Measurements from ENCODE around the gene C22orf15. TPM values are rescaled to one million over a fixed set of nuclear protein-coding genes. Genes with fewer than 3 reads are reported as not detected.

Gene C22orf15
- total RNA-seq, 1 experiment from 2014 or later = not detected

DNA sequence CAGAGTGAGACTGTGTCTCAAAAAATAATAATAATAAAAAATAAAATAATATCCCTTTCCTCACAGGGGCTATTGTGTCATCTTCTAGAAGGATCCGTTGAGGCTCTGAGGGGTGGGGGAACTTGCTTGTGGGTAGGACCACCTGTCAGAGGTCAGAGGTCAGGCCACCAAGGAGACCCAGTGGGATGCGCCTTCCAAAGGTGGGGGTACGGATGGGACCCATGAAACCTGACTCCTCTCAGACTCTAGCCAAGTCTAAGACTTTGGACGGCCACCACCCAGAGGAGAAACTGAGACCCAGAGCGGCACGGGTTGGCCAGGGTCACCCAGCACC lies 9.5 kb downstream of the C22orf15 start:
- Histone ChIP-seq H3K27ac (no peak overlapping the region), H3K9me2 (ENCODE audit: insufficient read depth) (no peaks in the 10 kb centered on the region), H3K4me2 (peak overlapping the region; percentile 90), H3K36me3 (ENCODE audit: low read depth) (no peaks in the 10 kb centered on the region), H3F3A (ENCODE audit: insufficient read depth, low read depth) (peaks cover 31% of the 10 kb centered on the region; the same call in 1 of the 2 replicates), H2AFZ (peak overlapping the region; percentile 74; the same call in 1 of the 2 replicates), H3K4me1 (replicated peaks; ENCODE audit: insufficient read depth) (peaks cover 3% of the 10 kb centered on the region; the same call in 1 of the 2 replicates), H3K4me3 (peak overlapping the region; percentile 51; the same call in 1 of the 2 replicates), H3K79me2 (ENCODE audit: low read depth) (peaks cover under 1% of the 10 kb centered on the region; the same call in 1 of the 2 replicates), H4K20me1 (ENCODE audit: insufficient read depth) (no peaks in the 10 kb centered on the region), H3K27me3 (ENCODE audit: insufficient read depth, low read depth) (no peaks in the 10 kb centered on the region), H3K9me3 (ENCODE audit: insufficient read depth, low read depth) (no peaks in the 10 kb centered on the region)
- intact Hi-C loops (cut with micrococcal nuclease; ENCODE audit: unreplicated experiment) = no loop called here
- no peak for TF ChIP-seq EZH2 (IDR thresholded peaks at IDR 0.05; ENCODE audit: low read depth)
- TF ChIP-seq, protein P1, sequence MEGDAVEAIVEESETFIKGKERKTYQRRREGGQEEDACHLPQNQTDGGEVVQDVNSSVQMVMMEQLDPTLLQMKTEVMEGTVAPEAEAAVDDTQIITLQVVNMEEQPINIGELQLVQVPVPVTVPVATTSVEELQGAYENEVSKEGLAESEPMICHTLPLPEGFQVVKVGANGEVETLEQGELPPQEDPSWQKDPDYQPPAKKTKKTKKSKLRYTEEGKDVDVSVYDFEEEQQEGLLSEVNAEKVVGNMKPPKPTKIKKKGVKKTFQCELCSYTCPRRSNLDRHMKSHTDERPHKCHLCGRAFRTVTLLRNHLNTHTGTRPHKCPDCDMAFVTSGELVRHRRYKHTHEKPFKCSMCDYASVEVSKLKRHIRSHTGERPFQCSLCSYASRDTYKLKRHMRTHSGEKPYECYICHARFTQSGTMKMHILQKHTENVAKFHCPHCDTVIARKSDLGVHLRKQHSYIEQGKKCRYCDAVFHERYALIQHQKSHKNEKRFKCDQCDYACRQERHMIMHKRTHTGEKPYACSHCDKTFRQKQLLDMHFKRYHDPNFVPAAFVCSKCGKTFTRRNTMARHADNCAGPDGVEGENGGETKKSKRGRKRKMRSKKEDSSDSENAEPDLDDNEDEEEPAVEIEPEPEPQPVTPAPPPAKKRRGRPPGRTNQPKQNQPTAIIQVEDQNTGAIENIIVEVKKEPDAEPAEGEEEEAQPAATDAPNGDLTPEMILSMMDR (conservative IDR thresholded peaks at IDR 0.05) = no peak
- DNase-seq = no peak
- CTCF ChIA-PET = interaction anchor here (1.0 kb wide), 1 partner anchor 85 kb away, joined by 9 read pairs; the partner anchor contains the start of gene SLC2A11
- BruUV-seq (replicated peaks) = no TSS peak
- POLR2A ChIA-PET (ENCODE audit: unreplicated experiment) = no interaction called here

DNA sequence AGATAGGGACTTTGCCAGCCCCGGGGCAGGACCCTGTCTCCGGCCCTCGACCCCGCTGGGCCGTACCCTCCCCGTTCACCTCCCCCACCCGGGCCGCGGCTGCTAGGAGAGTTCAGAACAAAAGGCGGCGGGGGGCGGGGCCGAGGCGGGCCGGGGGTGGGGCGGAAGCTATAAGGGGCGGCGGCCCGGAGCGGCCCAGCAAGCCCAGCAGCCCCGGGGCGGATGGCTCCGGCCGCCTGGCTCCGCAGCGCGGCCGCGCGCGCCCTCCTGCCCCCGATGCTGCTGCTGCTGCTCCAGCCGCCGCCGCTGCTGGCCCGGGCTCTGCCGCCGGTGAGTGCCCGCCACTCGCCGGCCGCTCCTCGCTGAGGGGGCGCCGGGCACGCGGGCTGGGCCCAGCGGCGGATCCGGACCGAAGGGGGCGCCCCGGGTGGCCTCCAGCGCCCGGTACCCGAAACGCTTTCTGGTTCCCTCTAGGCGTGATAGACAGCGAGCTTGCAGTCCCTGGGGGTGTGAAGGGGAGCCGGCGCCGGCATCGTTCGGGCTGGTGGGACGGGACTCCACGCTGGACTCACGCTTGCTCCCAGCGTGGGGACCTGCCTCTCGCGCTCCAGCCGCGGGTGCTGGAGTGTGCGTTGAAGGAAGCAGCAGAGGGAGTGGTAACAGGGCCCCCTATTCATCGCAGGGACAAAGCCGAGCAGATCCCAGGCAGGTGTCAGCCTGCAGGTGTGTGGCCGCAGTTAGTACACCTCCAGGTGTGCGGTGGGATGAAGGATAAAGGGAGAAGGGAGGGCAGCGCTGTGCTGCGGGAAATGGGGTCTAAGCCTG lies 10.1 kb downstream of the C22orf15 start, which contains the start of gene MMP11:
MMP11 (plus strand) TSS at position 201 of the 825 bp plus-strand sequence; CDS start at position 223, 22 bp downstream.
- Histone ChIP-seq H3F3A (ENCODE audit: insufficient read depth, low read depth) (peaks cover 31% of the 10 kb centered on the region; the same call in 1 of the 2 replicates), H3K27ac (no peak within 1 kb of the TSS), H3K9me2 (ENCODE audit: insufficient read depth) (no peaks in the 10 kb centered on the region), H3K4me3 (peak within 1 kb of the TSS; percentile 51; the same call in 1 of the 2 replicates), H3K36me3 (ENCODE audit: low read depth) (no peaks in the 10 kb centered on the region), H3K4me2 (peak within 1 kb of the TSS; percentile 90), H3K27me3 (ENCODE audit: insufficient read depth, low read depth) (no peaks in the 10 kb centered on the region), H3K79me2 (ENCODE audit: low read depth) (no peaks in the 10 kb centered on the region), H3K4me1 (replicated peaks; ENCODE audit: insufficient read depth) (peaks cover 3% of the 10 kb centered on the region; the same call in 1 of the 2 replicates), H2AFZ (peak within 1 kb of the TSS; percentile 74; the same call in 1 of the 2 replicates), H3K9me3 (ENCODE audit: insufficient read depth, low read depth) (no peaks in the 10 kb centered on the region), H4K20me1 (ENCODE audit: insufficient read depth) (no peaks in the 10 kb centered on the region)
- TF ChIP-seq EZH2 (IDR thresholded peaks at IDR 0.05; ENCODE audit: low read depth) = no peak
- TF ChIP-seq, protein P1 (conservative IDR thresholded peaks at IDR 0.05) = no peak
- intact Hi-C loops (cut with micrococcal nuclease; ENCODE audit: unreplicated experiment) = no loop called here
- BruUV-seq (replicated peaks) = no TSS peak
- DNase-seq = peak in 1 of 2 experiments; percentile 30
- ChIA-PET POLR2A (ENCODE audit: unreplicated experiment) (interaction anchor here (0.6 kb wide), 1 partner anchor 22 kb away, joined by 3 read pairs; the partner anchor contains the start of gene ZNF70), CTCF (interaction anchor here (1.0 kb wide), 1 partner anchor 85 kb away, joined by 9 read pairs; the partner anchor contains the start of gene SLC2A11)

GRCh38 chr22:23773483-23774113 lies 10.8 kb downstream of the C22orf15 start:
- Histone ChIP-seq H3K4me1 (replicated peaks; ENCODE audit: insufficient read depth) (peaks cover 3% of the 10 kb centered on the region; the same call in 1 of the 2 replicates), H3K4me2 (peak overlapping the region; percentile 90), H3F3A (ENCODE audit: insufficient read depth, low read depth) (peaks cover 31% of the 10 kb centered on the region; the same call in 1 of the 2 replicates), H3K9me2 (ENCODE audit: insufficient read depth) (no peaks in the 10 kb centered on the region), H3K27me3 (ENCODE audit: insufficient read depth, low read depth) (no peaks in the 10 kb centered on the region), H3K4me3 (no peak overlapping the region; the same call in 1 of the 2 replicates), H3K9me3 (ENCODE audit: insufficient read depth, low read depth) (no peaks in the 10 kb centered on the region), H3K27ac (no peak overlapping the region), H3K36me3 (ENCODE audit: low read depth) (no peaks in the 10 kb centered on the region), H4K20me1 (ENCODE audit: insufficient read depth) (no peaks in the 10 kb centered on the region), H2AFZ (no peak overlapping the region), H3K79me2 (ENCODE audit: low read depth) (no peaks in the 10 kb centered on the region)
- TF ChIP-seq, protein P1 (conservative IDR thresholded peaks at IDR 0.05) = no peak
- TF ChIP-seq EZH2 (IDR thresholded peaks at IDR 0.05; ENCODE audit: low read depth) = no peak
- CTCF ChIA-PET = no interaction called here
- POLR2A ChIA-PET (ENCODE audit: unreplicated experiment) = interaction anchor here (0.8 kb wide), 1 partner anchor 16 kb away, joined by 5 read pairs; no protein-coding TSS in a partner anchor
- DNase-seq = no peak
- no TSS peak for BruUV-seq (replicated peaks)
- intact Hi-C loops (cut with micrococcal nuclease; ENCODE audit: unreplicated experiment) = no loop called here
